ENCODE measurements around the gene OLA1.

DNA sequence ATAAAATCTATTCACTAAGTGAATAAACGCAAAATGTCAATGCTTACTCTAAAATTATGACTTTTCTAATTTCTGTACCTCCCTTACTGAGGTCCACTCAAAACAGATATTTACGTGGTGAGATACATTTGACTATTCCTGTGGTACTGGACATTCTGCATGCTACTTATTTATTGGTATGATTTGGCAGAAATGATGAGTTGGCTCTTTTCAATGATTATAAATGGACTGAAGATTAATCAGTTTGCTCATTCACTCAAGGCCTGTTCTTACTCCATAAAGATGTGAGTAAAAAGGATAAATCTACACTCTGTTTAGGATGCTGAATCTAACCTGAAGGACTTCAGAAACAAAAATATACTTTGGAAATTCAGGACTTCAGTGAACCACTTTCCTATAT lies 98.8 kb downstream of the OLA1 start:
- TF ChIP-seq IRF2 (CRISPR knock-in tag; IDR thresholded peaks at IDR 0.05; ENCODE audit: borderline replicate concordance, low read depth) = no peak
- TF ChIP-seq CTCF (IDR thresholded peaks at IDR 0.05) = no peak
- no peak for TF ChIP-seq ATF3 (CRISPR knock-in tag; conservative IDR thresholded peaks at IDR 0.05)
- TF ChIP-seq NFE2L1 (CRISPR knock-in tag; IDR thresholded peaks at IDR 0.05) = no peak
- TF ChIP-seq ZNF281 (CRISPR knock-in tag; IDR thresholded peaks at IDR 0.05) = no peak
- no peak for TF ChIP-seq RORB (CRISPR knock-in tag; IDR thresholded peaks at IDR 0.05)
- TF ChIP-seq ZNF121 (CRISPR knock-in tag; IDR thresholded peaks at IDR 0.05) = no peak
- TF ChIP-seq FOXP1 (CRISPR knock-in tag; IDR thresholded peaks at IDR 0.05; ENCODE audit: borderline replicate concordance) = no peak

All from WTC11 (cell line).